ENCODE data around the gene TBC1D1. TPM values are rescaled to one million over a fixed set of nuclear protein-coding genes. Genes with fewer than 3 reads are reported as not detected.

Gene TBC1D1
- total RNA-seq, 1 experiment from 2014 or later, result 89.0 TPM

GRCh38 chr4:38188136-38188535 lies 297.3 kb downstream of the TBC1D1 start:
- ChIA-PET CTCF (no interaction called here), POLR2A (ENCODE audit: unreplicated experiment) (interaction anchor here (0.6 kb wide), 1 partner anchor 95 kb away, joined by 4 read pairs; no protein-coding TSS in a partner anchor)
- Histone ChIP-seq H3K79me2 (ENCODE audit: low read length) (no peaks in the 10 kb centered on the region), H3K9me2 (replicated peaks; ENCODE audit: low read length) (no peaks in the 10 kb centered on the region), H4K20me1 (ENCODE audit: low read length) (no peaks in the 10 kb centered on the region), H3F3A (ENCODE audit: low read length, unreplicated experiment) (no peaks in the 10 kb centered on the region), H3K27ac (ENCODE audit: low read length) (peak overlapping the region; percentile 100), H3K4me3 (ENCODE audit: low read length) (no peak overlapping the region), H3K4me1 (ENCODE audit: insufficient read depth, low read length) (peaks cover 28% of the 10 kb centered on the region), H3K36me3 (ENCODE audit: low read depth, low read length) (no peaks in the 10 kb centered on the region), H3K9me3 (ENCODE audit: low read length) (no peaks in the 10 kb centered on the region), H2AFZ (ENCODE audit: low read length) (no peak overlapping the region), H3K4me2 (ENCODE audit: low read length) (peak overlapping the region; percentile 47), H3K9ac (ENCODE audit: low read length) (peak overlapping the region; percentile 75), H3K27me3 (ENCODE audit: low read length) (no peaks in the 10 kb centered on the region)
- TF ChIP-seq CTCF (conservative IDR thresholded peaks at IDR 0.05; ENCODE audit: low read depth, low read length) (no peak), EZH2phosphoT487 (IDR thresholded peaks at IDR 0.05; ENCODE audit: borderline replicate concordance, low read length) (no peak), EZH2 (IDR thresholded peaks at IDR 0.05; ENCODE audit: low read length, unreplicated experiment) (no peak)
- DNase-seq, result no peak
- intact Hi-C loops (cut with micrococcal nuclease), result no loop called here
- ATAC-seq, result no peak
- BruUV-seq (replicated peaks), result no TSS peak

GRCh38 chr4:38188631-38189101 lies 297.8 kb downstream of the TBC1D1 start:
- H3K9me3 ChIP-seq (ENCODE audit: low read length), result no peaks in the 10 kb centered on the region
- no peaks in the 10 kb centered on the region for H4K20me1 ChIP-seq (ENCODE audit: low read length)
- ChIA-PET CTCF (interaction anchor here (0.6 kb wide), 1 partner anchor 713 kb away, joined by 3 read pairs; no protein-coding TSS in a partner anchor), POLR2A (ENCODE audit: unreplicated experiment) (interaction anchor here (0.6 kb wide), 1 partner anchor 94 kb away, joined by 4 read pairs; no protein-coding TSS in a partner anchor)
- intact Hi-C loops (cut with micrococcal nuclease), result no loop called here
- no peaks in the 10 kb centered on the region for H3K9me2 ChIP-seq (replicated peaks; ENCODE audit: low read length)
- H3K9ac ChIP-seq (ENCODE audit: low read length), result peak overlapping the region; percentile 95
- BruUV-seq (replicated peaks), result no TSS peak
- ATAC-seq (peak; percentile 68), DNase-seq (peak; percentile 96)
- no peaks in the 10 kb centered on the region for H3K27me3 ChIP-seq (ENCODE audit: low read length)
- no peaks in the 10 kb centered on the region for H3F3A ChIP-seq (ENCODE audit: low read length, unreplicated experiment)
- TF ChIP-seq EZH2 (IDR thresholded peaks at IDR 0.05; ENCODE audit: low read length, unreplicated experiment), result no peak
- no peak for TF ChIP-seq CTCF (conservative IDR thresholded peaks at IDR 0.05; ENCODE audit: low read depth, low read length)
- TF ChIP-seq EZH2phosphoT487 (IDR thresholded peaks at IDR 0.05; ENCODE audit: borderline replicate concordance, low read length), result no peak
- H3K79me2 ChIP-seq (ENCODE audit: low read length), result no peaks in the 10 kb centered on the region
- H3K27ac ChIP-seq (ENCODE audit: low read length), result peak overlapping the region; percentile 100
- H3K4me2 ChIP-seq (ENCODE audit: low read length), result peak overlapping the region; percentile 77
- H3K4me3 ChIP-seq (ENCODE audit: low read length), result no peak overlapping the region
- H3K4me1 ChIP-seq (ENCODE audit: insufficient read depth, low read length), result peaks cover 28% of the 10 kb centered on the region
- H2AFZ ChIP-seq (ENCODE audit: low read length), result no peak overlapping the region
- H3K36me3 ChIP-seq (ENCODE audit: low read depth, low read length), result no peaks in the 10 kb centered on the region

Other genes with a start within 250 kb of the TBC1D1 start
- 14.6 and 19.5 TPM in 2 replicates for gene RELL1, start 204.7 kb upstream of the TBC1D1 start, total RNA-seq (2014; rRNA removed)
- gene PGM2, start 64.4 kb upstream of the TBC1D1 start, total RNA-seq (2014; rRNA removed), result 21.0 and 28.6 TPM in 2 replicates
- gene PTTG2, start 69.3 kb downstream of the TBC1D1 start, total RNA-seq (2014; rRNA removed), result not detected in 2 replicates

All from PC-3 (cell line).